ENCODE data around the gene CCL14.
"Not testable (repeated sequence)": the region's sequence is repeated elsewhere in the genome, so short reads cannot be mapped to it uniquely, and the experiment has no call there.

CCL14 gene

GRCh38 chr17:35984140-35984539, 2.4 kb downstream of the CCL14 start:
- no peak for DNase-seq

GRCh38 chr17:35982409-35983191, 3.9 kb downstream of the CCL14 start:
- no peak for DNase-seq

GRCh38 chr17:35981908-35982330, 4.6 kb downstream of the CCL14 start:
- no peak for DNase-seq

- DNase-seq, result no peak
These were observed 5.3 kb downstream of the CCL14 start, which contains the start of gene CCL16 for GRCh38 chr17:35981246-35981645. CCL16 (minus strand) TSS chr17:35981497; CDS start chr17:35981420, 77 bp downstream.

GRCh38 chr17:35978346-35978745, 8.2 kb downstream of the CCL14 start:
- DNase-seq, result no peak

- no peak for DNase-seq
These were observed 9.0 kb downstream of the CCL14 start for GRCh38 chr17:35977509-35977908.

- DNase-seq, result no peak
These were observed 12.9 kb downstream of the CCL14 start for GRCh38 chr17:35973333-35974260.

- DNase-seq, result no peak
These were observed 13.6 kb downstream of the CCL14 start for GRCh38 chr17:35972945-35973332.

- no peak for DNase-seq
These were observed 14.0 kb downstream of the CCL14 start for GRCh38 chr17:35972535-35972934.

- DNase-seq, result no peak
These were observed 14.5 kb downstream of the CCL14 start for GRCh38 chr17:35972066-35972465.

GRCh38 chr17:35969558-35970380, 16.8 kb downstream of the CCL14 start:
- DNase-seq, result peak; percentile 42

GRCh38 chr17:35968520-35969054, 17.9 kb downstream of the CCL14 start:
- no peak for DNase-seq

- DNase-seq, result no peak
These were observed 21.3 kb downstream of the CCL14 start for GRCh38 chr17:35965272-35965671.

GRCh38 chr17:35963663-35964062, 22.9 kb downstream of the CCL14 start:
- DNase-seq, result no peak

GRCh38 chr17:35953720-35954119, 32.8 kb downstream of the CCL14 start:
- no peak for DNase-seq

GRCh38 chr17:35949401-35949800, 37.1 kb downstream of the CCL14 start:
- no peak for DNase-seq

- no peak for DNase-seq
These were observed 38.4 kb downstream of the CCL14 start for GRCh38 chr17:35948092-35948491.

- DNase-seq, result no peak
These were observed 39.4 kb downstream of the CCL14 start for GRCh38 chr17:35947156-35947585.

- DNase-seq, result no peak
These were observed 42.4 kb downstream of the CCL14 start for GRCh38 chr17:35944151-35944550.

- DNase-seq, result no peak
These were observed 43.0 kb downstream of the CCL14 start, which contains the start of gene LYZL6 for GRCh38 chr17:35943537-35943936. LYZL6 (minus strand) TSS chr17:35943713; CDS start chr17:35939356, 4,357 bp downstream.

- DNase-seq, result no peak
These were observed 43.8 kb downstream of the CCL14 start for GRCh38 chr17:35942588-35943186.

- not testable (repeated sequence) for DNase-seq
These were observed 48.0 kb downstream of the CCL14 start for GRCh38 chr17:35938492-35938891.

All from activated CD4-positive, alpha-beta T cell treated with anti-CD3 and anti-CD28 coated beads for 1 hour (primary cell).